Cardiac muscle cell (in vitro differentiated cells and primary cell): Measurements from ENCODE around the gene SLC24A4. TPM values are rescaled to one million over a fixed set of nuclear protein-coding genes. Genes with fewer than 3 reads are reported as not detected.
A peak's percentile ranks its signal among the peaks of the same experiment; 100 is the strongest.

Experiments used
- DNase-seq, 2 donors: peaks; one replicate each; pipeline versions ENCODE4 v3.0.0 to v3.0.0-alpha.2; 2010 to 2017; ENCODE audit warnings: low read depth in 1 of 2, low spot score in 1 of 2
- H3K27ac ChIP-seq: fragments of 200-600 bp; sonication (generic); 2 replicates; pipeline ENCODE4 v1.5.1; 2016
- H3K27me3 ChIP-seq: fragments of 200-600 bp; sonication (generic); 2 replicates; pipeline ENCODE4 v1.6.0; 2016; ENCODE audit warnings: control low read depth
- H3K36me3 ChIP-seq: fragments of 200-600 bp; sonication (generic); 2 replicates; pipeline ENCODE4 v1.5.1; 2016; ENCODE audit warnings: control low read depth
- H3K4me1 ChIP-seq: fragments of 200-600 bp; sonication (generic); 2 replicates; pipeline ENCODE4 v1.8.1; 2017; ENCODE audit warnings: low read depth, mild to moderate bottlenecking, mixed run types
- H3K4me3 ChIP-seq: fragments of 200-600 bp; sonication (generic); 2 replicates; pipeline ENCODE4 v1.5.1; 2016; ENCODE audit warnings: mild to moderate bottlenecking
- H3K9me3 ChIP-seq: fragments of 200-600 bp; sonication (generic); 2 replicates; pipeline ENCODE4 v1.5.1; 2017; ENCODE audit warnings: low read depth, mild to moderate bottlenecking, control low read depth
- polyA plus RNA-seq: library from polyadenylated mRNA; unstranded; fragments of >200 nt; fragmentation: Nextera tagmentation; extraction: Ambion mirVana; gene quantifications from 2 replicates; pipeline ENCODE4 v1.2.1, GENCODE V29; 2016
- total RNA-seq: library from RNA; depleted of rRNA; stranded (reverse); fragments of >200 nt; gene quantifications from 2 replicates; pipeline ENCODE4 v1.2.3, GENCODE V29; 2016
- TF ChIP-seq, protein P1 (sequence below): IDR thresholded peaks from 2 replicates; pipeline ENCODE4 v1.5.1; 2012; ENCODE audit warnings: low read depth, mild to moderate bottlenecking, low read length

SLC24A4 gene
- total and polyA plus RNA-seq, 2 experiments from 2014 or later: 0.07 to 0.09 TPM

- Histone ChIP-seq H3K36me3 (no peaks in the 10 kb centered on the region), H3K4me1 (no peaks in the 10 kb centered on the region), H3K9me3 (no peaks in the 10 kb centered on the region), H3K27me3 (no peaks in the 10 kb centered on the region), H3K4me3 (no peak overlapping the region), H3K27ac (no peak overlapping the region)
- DNase-seq: peak in 1 of 2 donors; percentile 43
- TF ChIP-seq, protein P1, sequence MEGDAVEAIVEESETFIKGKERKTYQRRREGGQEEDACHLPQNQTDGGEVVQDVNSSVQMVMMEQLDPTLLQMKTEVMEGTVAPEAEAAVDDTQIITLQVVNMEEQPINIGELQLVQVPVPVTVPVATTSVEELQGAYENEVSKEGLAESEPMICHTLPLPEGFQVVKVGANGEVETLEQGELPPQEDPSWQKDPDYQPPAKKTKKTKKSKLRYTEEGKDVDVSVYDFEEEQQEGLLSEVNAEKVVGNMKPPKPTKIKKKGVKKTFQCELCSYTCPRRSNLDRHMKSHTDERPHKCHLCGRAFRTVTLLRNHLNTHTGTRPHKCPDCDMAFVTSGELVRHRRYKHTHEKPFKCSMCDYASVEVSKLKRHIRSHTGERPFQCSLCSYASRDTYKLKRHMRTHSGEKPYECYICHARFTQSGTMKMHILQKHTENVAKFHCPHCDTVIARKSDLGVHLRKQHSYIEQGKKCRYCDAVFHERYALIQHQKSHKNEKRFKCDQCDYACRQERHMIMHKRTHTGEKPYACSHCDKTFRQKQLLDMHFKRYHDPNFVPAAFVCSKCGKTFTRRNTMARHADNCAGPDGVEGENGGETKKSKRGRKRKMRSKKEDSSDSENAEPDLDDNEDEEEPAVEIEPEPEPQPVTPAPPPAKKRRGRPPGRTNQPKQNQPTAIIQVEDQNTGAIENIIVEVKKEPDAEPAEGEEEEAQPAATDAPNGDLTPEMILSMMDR: no peak
Observed at GRCh38 chr14:92459030-92459949, 136.3 kb downstream of the SLC24A4 start.

GRCh38 chr14:92459950-92460421 lies 137.0 kb downstream of the SLC24A4 start:
- no peak overlapping the region for H3K4me3 ChIP-seq
- DNase-seq: no peak

DNA sequence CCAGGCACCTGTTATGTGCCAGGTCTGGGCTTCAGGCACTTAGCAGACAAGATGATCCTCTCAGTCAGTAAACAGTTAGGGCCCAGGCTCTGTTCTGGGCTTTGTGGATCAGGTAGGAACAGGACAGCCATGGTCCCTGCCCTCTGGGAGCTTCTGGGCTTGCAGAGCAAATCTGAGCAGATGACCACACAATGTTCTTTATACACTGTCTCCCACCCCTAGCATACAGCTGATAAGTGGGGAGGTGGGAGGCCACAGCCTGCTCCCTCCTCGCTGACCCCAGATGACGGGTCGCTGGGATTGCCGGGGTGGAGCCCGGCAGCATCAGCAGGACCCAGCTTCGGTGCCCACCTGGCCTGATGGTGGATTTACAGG lies 137.6 kb downstream of the SLC24A4 start:
- DNase-seq: no peak
- Histone ChIP-seq H3K36me3 (no peaks in the 10 kb centered on the region), H3K4me1 (no peaks in the 10 kb centered on the region), H3K4me3 (no peak overlapping the region), H3K27me3 (no peaks in the 10 kb centered on the region), H3K9me3 (no peaks in the 10 kb centered on the region), H3K27ac (no peak overlapping the region)
- TF ChIP-seq, protein P1: no peak

More at GRCh38 chr14:92459950-92460421, 137.0 kb downstream of the SLC24A4 start:
- Histone ChIP-seq H3K27ac (no peak overlapping the region), H3K9me3 (no peaks in the 10 kb centered on the region), H3K36me3 (no peaks in the 10 kb centered on the region), H3K4me1 (no peaks in the 10 kb centered on the region), H3K27me3 (no peaks in the 10 kb centered on the region)
- TF ChIP-seq, protein P1: no peak

DNA sequence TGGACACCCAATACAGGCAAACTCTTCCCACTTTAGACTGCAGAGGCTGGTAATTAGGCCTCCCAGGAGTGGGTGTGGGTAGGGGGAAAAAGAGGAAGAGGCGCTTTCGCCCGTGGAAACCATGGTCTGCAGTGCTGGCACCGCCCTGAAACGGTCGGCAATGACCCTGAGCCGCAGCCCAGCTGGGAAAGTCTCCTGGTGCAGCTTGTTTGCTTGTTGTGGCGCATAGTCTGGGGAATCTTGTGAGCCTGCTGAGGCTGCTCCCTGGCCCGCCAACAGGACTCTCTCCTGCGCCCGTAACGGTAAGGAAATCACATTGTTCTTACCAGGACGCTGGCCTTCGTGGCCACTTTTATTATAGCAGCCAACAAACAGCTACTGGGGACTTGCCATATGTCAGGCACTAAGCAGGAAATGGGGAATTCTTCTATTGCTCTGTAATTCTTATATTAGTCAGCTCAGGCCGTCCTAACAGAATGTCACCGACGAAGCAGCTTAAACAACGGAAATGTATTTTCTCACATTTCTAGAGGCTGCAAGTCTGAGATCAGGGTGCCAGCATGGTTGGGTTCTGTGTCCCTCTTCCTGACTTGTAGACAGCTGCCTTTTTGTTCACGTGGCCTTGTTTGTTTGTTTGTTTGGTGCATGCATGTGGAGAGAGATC lies 138.1 kb downstream of the SLC24A4 start:
- TF ChIP-seq, protein P1: no peak
- no peak overlapping the region for H3K27ac ChIP-seq
- no peaks in the 10 kb centered on the region for H3K4me1 ChIP-seq
- peak in 1 of 2 donors; percentile 65 for DNase-seq
- no peak overlapping the region for H3K4me3 ChIP-seq
- no peaks in the 10 kb centered on the region for H3K9me3 ChIP-seq
- no peaks in the 10 kb centered on the region for H3K36me3 ChIP-seq
- H3K27me3 ChIP-seq: no peaks in the 10 kb centered on the region

DNA sequence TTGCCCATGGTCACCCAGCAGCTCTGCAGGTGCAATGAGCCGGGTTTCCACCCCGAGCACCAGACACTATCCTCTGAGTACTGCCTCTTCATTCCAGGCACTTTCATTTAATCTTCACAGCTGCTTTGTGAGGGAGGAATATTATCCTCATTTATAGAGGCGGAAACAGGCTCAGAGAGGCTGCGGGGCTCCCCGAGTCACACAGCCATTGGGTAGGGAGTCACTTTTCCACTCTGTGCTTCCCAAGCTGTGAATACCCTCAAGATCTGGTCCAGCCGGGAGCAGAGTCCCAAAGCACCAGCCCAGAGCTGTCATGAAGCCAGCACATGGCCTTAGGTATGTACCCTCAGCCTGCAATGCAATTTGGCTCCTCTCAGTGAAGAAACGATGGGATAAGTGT lies 138.9 kb downstream of the SLC24A4 start:
- H3K4me1 ChIP-seq: no peaks in the 10 kb centered on the region
- no peaks in the 10 kb centered on the region for H3K36me3 ChIP-seq
- no peaks in the 10 kb centered on the region for H3K9me3 ChIP-seq
- TF ChIP-seq, protein P1: no peak
- no peak overlapping the region for H3K4me3 ChIP-seq
- H3K27ac ChIP-seq: no peak overlapping the region
- H3K27me3 ChIP-seq: no peaks in the 10 kb centered on the region
- DNase-seq: no peak
